AG09319 (cell line): Measurements from ENCODE around the gene MARCO.
"Not testable (repeated sequence)": the region's sequence is repeated elsewhere in the genome, so short reads cannot be mapped to it uniquely, and the experiment has no call there.

Experiments
- DNase-seq: peaks from one replicate; pipeline ENCODE4 v3.0.0-alpha.2; 2010; ENCODE audit warnings: low read depth; ENCODE audit errors: extremely low read depth
- TF ChIP-seq, protein P1 (sequence below): IDR thresholded peaks from 2 replicates; pipeline ENCODE4 v1.5.1; 2011; ENCODE audit warnings: low read depth, mild to moderate bottlenecking, inconsistent platforms, low read length, moderate library complexity

Gene MARCO

DNA sequence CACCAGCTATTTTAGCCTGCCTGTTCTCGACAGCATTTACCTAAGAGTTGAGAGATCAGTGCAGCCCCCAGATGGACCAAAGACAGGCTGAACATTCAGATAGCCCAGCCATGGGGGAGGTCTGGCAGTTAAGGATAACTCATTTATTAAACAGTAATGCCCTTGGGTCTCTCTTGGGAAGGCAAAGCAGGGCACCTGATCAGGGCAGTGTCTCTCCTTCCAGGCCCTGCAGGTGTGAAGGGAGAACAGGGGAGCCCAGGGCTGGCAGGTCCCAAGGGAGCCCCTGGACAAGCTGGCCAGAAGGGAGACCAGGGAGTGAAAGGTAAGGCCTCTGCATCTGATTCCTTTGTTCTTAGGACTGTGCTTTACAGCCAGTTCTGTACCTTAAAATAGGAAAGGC, 49.6 kb downstream of the MARCO start:
- TF ChIP-seq, protein P1, sequence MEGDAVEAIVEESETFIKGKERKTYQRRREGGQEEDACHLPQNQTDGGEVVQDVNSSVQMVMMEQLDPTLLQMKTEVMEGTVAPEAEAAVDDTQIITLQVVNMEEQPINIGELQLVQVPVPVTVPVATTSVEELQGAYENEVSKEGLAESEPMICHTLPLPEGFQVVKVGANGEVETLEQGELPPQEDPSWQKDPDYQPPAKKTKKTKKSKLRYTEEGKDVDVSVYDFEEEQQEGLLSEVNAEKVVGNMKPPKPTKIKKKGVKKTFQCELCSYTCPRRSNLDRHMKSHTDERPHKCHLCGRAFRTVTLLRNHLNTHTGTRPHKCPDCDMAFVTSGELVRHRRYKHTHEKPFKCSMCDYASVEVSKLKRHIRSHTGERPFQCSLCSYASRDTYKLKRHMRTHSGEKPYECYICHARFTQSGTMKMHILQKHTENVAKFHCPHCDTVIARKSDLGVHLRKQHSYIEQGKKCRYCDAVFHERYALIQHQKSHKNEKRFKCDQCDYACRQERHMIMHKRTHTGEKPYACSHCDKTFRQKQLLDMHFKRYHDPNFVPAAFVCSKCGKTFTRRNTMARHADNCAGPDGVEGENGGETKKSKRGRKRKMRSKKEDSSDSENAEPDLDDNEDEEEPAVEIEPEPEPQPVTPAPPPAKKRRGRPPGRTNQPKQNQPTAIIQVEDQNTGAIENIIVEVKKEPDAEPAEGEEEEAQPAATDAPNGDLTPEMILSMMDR = no peak
- no peak for DNase-seq

DNA sequence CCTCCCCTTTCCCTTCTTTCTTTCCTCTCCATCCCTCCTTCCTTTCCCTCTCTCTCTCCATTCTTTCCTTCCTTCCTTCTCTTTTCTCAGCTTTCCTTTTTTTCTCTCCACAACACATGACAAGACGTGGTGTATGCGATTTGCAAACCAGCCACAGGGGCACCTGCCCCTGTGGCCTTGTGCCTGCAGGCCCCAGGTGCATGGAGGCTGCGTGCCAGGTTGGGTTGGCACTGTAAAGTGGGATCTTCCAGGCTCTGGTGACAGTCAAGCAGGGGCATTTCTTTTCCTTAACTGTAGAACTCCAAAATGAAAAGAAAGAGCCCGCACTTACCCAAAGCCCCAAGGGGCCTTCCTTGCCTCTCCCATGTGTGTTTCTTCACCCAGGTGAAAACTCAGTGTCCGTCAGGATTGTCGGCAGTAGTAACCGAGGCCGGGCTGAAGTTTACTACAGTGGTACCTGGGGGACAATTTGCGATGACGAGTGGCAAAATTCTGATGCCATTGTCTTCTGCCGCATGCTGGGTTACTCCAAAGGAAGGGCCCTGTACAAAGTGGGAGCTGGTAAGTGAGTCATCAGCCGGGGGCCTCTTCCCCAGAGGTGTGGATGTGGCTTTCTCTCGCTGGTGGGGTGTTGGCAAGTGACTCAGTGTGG, 50.9 kb downstream of the MARCO start:
- TF ChIP-seq, protein P1 = no peak
- no peak for DNase-seq

DNA sequence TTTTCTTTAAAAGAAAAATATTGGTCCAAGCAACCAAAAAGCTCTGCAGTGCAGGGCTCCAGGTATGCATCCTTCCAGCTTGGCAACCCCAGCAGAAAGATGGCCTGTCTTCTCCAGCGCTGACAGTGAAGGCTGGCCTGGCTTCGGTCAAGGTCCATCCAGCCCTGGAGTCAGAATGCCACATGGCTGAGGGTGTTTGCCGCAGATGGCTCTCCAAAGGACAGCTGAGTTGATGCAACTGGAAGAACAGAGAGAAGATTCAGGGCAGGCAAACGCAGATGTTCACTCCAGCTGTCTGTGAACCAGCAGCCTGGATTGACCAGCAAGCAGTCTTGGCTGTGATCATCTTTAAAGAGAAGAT, 51.4 kb downstream of the MARCO start:
- DNase-seq = no peak
- TF ChIP-seq, protein P1 = no peak

DNA sequence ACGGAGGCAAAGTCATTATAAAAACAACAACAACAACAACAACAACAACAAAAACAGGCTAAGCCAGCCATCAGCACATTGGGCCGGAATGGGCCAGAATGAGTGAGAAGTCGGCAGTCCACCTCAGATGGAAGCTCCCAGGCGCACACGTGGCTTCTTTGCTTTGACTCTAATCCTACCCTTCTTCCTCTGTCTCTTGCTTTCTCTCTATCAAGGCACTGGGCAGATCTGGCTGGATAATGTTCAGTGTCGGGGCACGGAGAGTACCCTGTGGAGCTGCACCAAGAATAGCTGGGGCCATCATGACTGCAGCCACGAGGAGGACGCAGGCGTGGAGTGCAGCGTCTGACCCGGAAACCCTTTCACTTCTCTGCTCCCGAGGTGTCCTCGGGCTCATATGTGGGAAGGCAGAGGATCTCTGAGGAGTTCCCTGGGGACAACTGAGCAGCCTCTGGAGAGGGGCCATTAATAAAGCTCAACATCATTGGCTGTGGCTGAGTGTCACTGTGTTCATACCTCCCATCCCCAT, 52.2 kb downstream of the MARCO start:
- DNase-seq = no peak
- TF ChIP-seq, protein P1 = no peak

DNA sequence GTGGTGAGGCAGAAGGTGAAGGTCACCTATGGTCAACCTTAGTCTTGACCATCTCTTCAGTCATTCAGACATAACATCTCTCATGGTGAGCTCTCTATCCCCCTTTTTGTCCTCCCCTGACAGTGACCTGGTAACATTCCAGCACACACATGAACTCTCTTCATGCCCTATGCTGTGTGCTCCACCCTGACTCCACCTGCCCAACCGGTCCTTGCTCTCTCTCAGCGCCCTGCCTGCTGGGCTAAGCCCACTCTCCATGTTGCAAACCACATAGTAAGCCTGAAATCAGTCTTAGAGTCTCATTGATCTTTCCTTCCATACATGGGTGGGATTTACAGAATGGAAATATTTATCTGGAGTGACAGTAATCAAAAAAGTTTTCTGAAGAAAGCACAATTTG, 52.8 kb downstream of the MARCO start:
- TF ChIP-seq, protein P1 = no peak
- no peak for DNase-seq

DNA sequence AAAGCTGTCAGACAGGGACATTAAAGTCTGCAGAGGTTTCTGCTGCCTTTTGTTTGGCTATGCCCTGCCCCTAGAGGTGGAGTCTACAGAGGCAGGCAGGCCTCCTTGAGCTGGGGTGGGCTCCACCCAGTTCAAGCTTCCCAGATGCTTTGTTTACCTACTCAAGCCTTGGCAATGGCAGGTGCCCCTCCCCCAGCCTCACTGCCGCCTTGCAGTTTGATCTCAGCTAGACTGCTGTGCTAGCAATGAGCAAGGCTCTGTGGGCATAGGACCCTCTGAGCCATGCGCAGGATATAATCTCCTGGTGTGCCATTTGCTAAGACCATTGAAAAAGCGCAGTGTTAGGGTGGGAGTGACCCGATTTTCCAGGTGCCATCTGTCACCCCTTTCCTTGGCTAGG, 61.9 kb downstream of the MARCO start:
- DNase-seq = not testable (repeated sequence)

DNA sequence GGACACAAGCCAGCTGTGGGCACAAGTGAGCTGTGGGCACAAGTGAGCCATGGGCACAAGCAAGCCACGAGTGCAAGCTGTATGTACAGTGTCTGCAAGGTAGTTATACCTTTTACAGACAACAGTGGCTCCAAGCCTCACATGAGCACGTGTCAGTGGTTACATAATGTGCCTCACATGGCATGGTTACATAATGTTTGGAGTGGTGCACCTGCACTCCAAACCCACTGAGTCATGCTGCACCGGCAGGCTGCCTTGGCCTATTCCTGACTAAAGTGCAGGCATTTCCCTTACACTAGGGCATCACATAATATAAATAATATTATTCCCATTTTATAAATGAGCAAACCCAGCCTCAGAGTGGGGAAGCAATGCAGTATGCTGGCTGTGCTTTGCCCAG, 62.6 kb downstream of the MARCO start:
- no peak for DNase-seq
- TF ChIP-seq, protein P1 = no peak

DNA sequence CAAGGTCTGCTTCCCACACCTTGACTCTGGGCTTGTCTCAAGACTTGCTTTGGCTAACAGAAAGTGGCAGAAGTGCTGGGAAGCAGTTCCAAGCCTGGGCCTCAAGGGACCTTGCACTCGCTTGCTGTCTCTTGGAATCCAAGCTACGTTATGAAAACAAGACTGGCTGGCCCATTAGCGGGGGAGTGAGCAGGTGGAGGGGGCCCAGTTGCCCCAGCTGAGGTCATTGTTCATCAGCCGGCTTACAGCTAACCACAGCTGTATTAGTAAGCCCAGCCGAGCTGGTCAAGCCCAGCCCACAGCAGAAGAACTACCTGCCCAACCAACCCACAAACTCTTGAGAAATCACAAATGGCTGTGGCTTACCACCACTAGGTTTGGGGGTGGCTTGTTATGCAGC, 63.1 kb downstream of the MARCO start:
- no peak for DNase-seq
- TF ChIP-seq, protein P1 = no peak
